Measurements from ENCODE around the gene SMC5. TPM values are rescaled to one million over a fixed set of nuclear protein-coding genes. Genes with fewer than 3 reads are reported as not detected.

SMC5 gene
- 10 to 100 TPM; 22.6 to 46.1 TPM for total RNA-seq

DNA sequence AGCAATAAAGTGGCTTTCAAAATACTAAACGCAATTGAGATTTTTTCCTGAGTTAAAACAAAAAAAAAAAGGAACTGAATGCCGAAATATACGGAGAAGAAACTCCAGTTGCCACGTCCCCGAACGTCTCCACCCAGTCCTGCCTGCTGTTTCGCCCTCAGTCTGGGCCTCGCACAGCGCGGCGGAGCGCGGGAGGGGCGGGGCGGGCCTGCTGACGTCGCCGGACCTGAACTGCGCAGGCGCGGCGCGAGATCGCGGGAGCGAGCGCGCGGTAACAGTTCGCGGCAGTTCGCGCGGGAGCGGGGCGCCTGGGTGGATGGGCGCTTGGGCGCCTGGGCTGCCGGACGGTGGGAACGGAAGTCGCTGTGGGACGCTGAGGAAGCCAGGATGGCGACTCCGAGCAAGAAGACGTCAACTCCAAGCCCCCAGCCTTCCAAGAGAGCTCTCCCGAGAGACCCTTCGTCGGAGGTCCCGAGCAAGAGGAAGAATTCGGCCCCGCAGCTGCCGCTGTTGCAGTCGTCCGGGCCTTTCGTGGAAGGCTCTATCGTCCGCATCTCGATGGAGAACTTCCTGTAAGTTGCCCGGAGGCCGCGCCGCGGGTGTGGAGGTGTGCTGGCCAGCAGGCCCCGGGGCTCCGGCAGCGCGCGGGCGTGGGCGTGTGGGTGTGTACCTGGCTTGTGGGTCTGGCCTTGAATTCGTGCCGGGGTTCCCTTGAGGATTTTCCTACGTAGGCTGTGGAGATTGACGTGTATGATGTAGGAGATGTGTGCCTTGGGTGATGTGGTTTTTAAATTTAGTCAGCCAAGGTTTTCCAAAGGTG, at the start of gene SMC5:
Gene SMC5, plus strand, starts transcription at position 287 of the 820 bp plus-strand sequence. Its CDS starts 101 bp downstream, at position 388.
- H3K27me3 ChIP-seq (replicated peaks; ENCODE audit: insufficient read depth): no peaks in the 10 kb centered on the region
- DNase-seq (ENCODE audit: low spot score): peak; percentile 61
- peaks cover 3% of the 10 kb centered on the region for H3K36me3 ChIP-seq
- no peaks in the 10 kb centered on the region for H3K9me3 ChIP-seq
- H3K4me1 ChIP-seq (ENCODE audit: control insufficient read depth in 1 of 2, low read depth in 2 of 2): peaks cover 38 to 64% of the 10 kb centered on the region in 2 donors
- TF ChIP-seq, protein P1, sequence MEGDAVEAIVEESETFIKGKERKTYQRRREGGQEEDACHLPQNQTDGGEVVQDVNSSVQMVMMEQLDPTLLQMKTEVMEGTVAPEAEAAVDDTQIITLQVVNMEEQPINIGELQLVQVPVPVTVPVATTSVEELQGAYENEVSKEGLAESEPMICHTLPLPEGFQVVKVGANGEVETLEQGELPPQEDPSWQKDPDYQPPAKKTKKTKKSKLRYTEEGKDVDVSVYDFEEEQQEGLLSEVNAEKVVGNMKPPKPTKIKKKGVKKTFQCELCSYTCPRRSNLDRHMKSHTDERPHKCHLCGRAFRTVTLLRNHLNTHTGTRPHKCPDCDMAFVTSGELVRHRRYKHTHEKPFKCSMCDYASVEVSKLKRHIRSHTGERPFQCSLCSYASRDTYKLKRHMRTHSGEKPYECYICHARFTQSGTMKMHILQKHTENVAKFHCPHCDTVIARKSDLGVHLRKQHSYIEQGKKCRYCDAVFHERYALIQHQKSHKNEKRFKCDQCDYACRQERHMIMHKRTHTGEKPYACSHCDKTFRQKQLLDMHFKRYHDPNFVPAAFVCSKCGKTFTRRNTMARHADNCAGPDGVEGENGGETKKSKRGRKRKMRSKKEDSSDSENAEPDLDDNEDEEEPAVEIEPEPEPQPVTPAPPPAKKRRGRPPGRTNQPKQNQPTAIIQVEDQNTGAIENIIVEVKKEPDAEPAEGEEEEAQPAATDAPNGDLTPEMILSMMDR (IDR thresholded peaks at IDR 0.05): no peak
- peak within 1 kb of the TSS; percentile 85 for H3K4me3 ChIP-seq
- ATAC-seq (ENCODE audit: insufficient number of reproducible peaks, low FRiP score, low read depth): peak; percentile 92
- H3K27ac ChIP-seq: peak within 1 kb of the TSS; percentile 91 to 93

DNA sequence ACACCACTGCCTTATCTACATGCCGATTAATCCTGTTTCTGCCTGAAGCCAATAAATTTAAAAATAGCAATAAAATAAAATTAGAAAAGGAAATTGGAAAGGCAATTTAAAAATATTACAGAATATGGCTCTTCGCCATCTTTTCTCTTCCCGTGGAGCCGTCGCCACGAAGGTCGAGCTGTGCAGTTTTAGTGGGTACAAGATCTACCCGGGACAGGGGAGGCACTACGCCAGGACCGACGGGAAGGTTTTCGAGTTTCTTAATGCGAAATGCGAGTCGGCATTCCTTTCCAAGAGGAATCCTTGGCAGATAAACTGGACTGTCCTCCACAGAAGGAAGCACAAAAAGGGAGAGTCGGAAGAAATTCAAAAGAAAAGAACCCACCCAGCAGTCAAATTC, 41.7 kb upstream of the SMC5 start:
- no peak for DNase-seq (ENCODE audit: low spot score)
- TF ChIP-seq, protein P1 (IDR thresholded peaks at IDR 0.05): no peak

DNA sequence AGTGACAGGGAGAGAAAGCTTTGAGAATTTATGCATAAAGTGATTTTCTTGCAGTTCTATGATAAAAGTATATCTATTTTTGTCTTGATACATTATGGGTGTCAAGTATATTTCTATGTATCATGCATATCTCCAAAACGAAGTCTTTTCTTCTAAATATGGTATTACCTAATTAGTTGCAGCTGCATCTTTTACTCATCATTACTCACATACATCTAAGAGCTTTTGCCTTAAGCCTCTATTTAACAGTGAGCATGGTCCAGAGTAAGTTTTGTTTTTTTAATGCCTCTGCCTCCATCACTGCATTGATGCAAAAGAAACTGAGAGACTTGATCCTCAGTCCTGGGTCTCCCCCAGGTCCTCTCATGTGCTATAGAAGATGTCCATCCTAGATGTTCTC, 40.0 kb upstream of the SMC5 start:
- Histone ChIP-seq H3K4me3 (no peak overlapping the region), H3K36me3 (peaks cover 6% of the 10 kb centered on the region), H3K27me3 (replicated peaks; ENCODE audit: insufficient read depth) (no peaks in the 10 kb centered on the region), H3K9me3 (no peaks in the 10 kb centered on the region), H3K27ac (no peak overlapping the region), H3K4me1 (ENCODE audit: control insufficient read depth in 1 of 2, low read depth in 2 of 2) (no peaks in the 10 kb centered on the region)
- DNase-seq (ENCODE audit: low spot score) (no peak), ATAC-seq (ENCODE audit: insufficient number of reproducible peaks, low FRiP score, low read depth) (no peak)
- TF ChIP-seq, protein P1 (IDR thresholded peaks at IDR 0.05): no peak

More for the DNA sequence above, 41.7 kb upstream of the SMC5 start:
- Histone ChIP-seq H3K4me3 (no peak overlapping the region), H3K27ac (no peak overlapping the region), H3K27me3 (replicated peaks; ENCODE audit: insufficient read depth) (no peaks in the 10 kb centered on the region), H3K9me3 (peaks cover 7% of the 10 kb centered on the region), H3K36me3 (peaks cover 11% of the 10 kb centered on the region), H3K4me1 (ENCODE audit: control insufficient read depth in 1 of 2, low read depth in 2 of 2) (no peaks in the 10 kb centered on the region)
- ATAC-seq (ENCODE audit: insufficient number of reproducible peaks, low FRiP score, low read depth): no peak

- peaks cover 6% of the 10 kb centered on the region for H3K36me3 ChIP-seq
These were observed 38.6 kb upstream of the SMC5 start for GRCh38 chr9:70220216-70220615.

GRCh38 chr9:70222354-70222753, 36.4 kb upstream of the SMC5 start:
- Histone ChIP-seq H3K9me3 (no peaks in the 10 kb centered on the region), H3K36me3 (no peaks in the 10 kb centered on the region)

More at GRCh38 chr9:70220216-70220615, 38.6 kb upstream of the SMC5 start:
- ATAC-seq (ENCODE audit: insufficient number of reproducible peaks, low FRiP score, low read depth): no peak
- Histone ChIP-seq H3K27ac (no peak overlapping the region), H3K9me3 (no peaks in the 10 kb centered on the region), H3K27me3 (replicated peaks; ENCODE audit: insufficient read depth) (no peaks in the 10 kb centered on the region), H3K4me1 (ENCODE audit: control insufficient read depth in 1 of 2, low read depth in 2 of 2) (no peaks in the 10 kb centered on the region), H3K4me3 (no peak overlapping the region)
- DNase-seq (ENCODE audit: low spot score): no peak
- TF ChIP-seq, protein P1 (IDR thresholded peaks at IDR 0.05): no peak

More at GRCh38 chr9:70222354-70222753, 36.4 kb upstream of the SMC5 start:
- H3K4me3 ChIP-seq: no peak overlapping the region
- ATAC-seq (ENCODE audit: insufficient number of reproducible peaks, low FRiP score, low read depth): no peak
- no peak overlapping the region for H3K27ac ChIP-seq
- H3K4me1 ChIP-seq (ENCODE audit: control insufficient read depth in 1 of 2, low read depth in 2 of 2): no peaks in the 10 kb centered on the region
- TF ChIP-seq, protein P1 (IDR thresholded peaks at IDR 0.05): no peak
- H3K27me3 ChIP-seq (replicated peaks; ENCODE audit: insufficient read depth): no peaks in the 10 kb centered on the region
- no peak for DNase-seq (ENCODE audit: low spot score)

Measured in thoracic aorta (tissue), 2 donors.